ENCODE measurements around the gene EFNA1. TPM values are rescaled to one million over a fixed set of nuclear protein-coding genes. Genes with fewer than 3 reads are reported as not detected.
"Not testable (repeated sequence)": the region's sequence is repeated elsewhere in the genome, so short reads cannot be mapped to it uniquely, and the experiment has no call there.

Gene EFNA1
- total RNA-seq, 1 experiment from 2014 or later, result 6.5 TPM

GRCh38 chr1:155145491-155145890 lies 17.8 kb downstream of the EFNA1 start (continued):
- TF ChIP-seq CTCF (IDR thresholded peaks at IDR 0.05) (no peak), ZNF138 (CRISPR knock-in tag; conservative IDR thresholded peaks at IDR 0.05) (no peak), ZNF121 (CRISPR knock-in tag; IDR thresholded peaks at IDR 0.05) (no peak), NFATC4 (CRISPR knock-in tag; IDR thresholded peaks at IDR 0.05) (no peak), OVOL2 (CRISPR knock-in tag; IDR thresholded peaks at IDR 0.05; ENCODE audit: borderline replicate concordance) (no peak), ZNF396 (CRISPR knock-in tag; IDR thresholded peaks at IDR 0.05; ENCODE audit: borderline replicate concordance) (no peak), ARID4B (CRISPR knock-in tag; IDR thresholded peaks at IDR 0.05; ENCODE audit: borderline replicate concordance) (no peak)

- POLR2A ChIA-PET; H3K4me3 Mint-ChIP-seq; H3K4me1 Mint-ChIP-seq; H3K27me3 Mint-ChIP-seq (ENCODE audit: low read depth); ATAC-seq; DNase-seq (ENCODE audit: low spot score); CTCF ChIA-PET; H3K9me3 Mint-ChIP-seq; H3K27ac Mint-ChIP-seq; H3K36me3 Mint-ChIP-seq: not testable (repeated sequence)
These were observed 28.4 kb downstream of the EFNA1 start for GRCh38 chr1:155155996-155156643.

GRCh38 chr1:155158991-155159390 lies 31.3 kb downstream of the EFNA1 start:
- ATAC-seq (no peak), DNase-seq (ENCODE audit: low spot score) (no peak)
- Mint-ChIP-seq H3K27ac (no peak overlapping the region), H3K27me3 (ENCODE audit: low read depth) (peaks cover 9% of the 10 kb centered on the region; the same call in 1 of the 2 replicates), H3K9me3 (peaks cover 8% of the 10 kb centered on the region), H3K4me3 (no peak overlapping the region), H3K4me1 (no peaks in the 10 kb centered on the region), H3K36me3 (no peaks in the 10 kb centered on the region)
- CTCF ChIA-PET, result interaction anchor here (1.0 kb wide), 2 partner anchors 9 to 14 kb away, joined by 4 read pairs; partner anchors contain the start of gene KRTCAP2
- POLR2A ChIA-PET, result no interaction called here
- no peak for TF ChIP-seq FOXK1 (CRISPR knock-in tag; IDR thresholded peaks at IDR 0.05)
- no peak for TF ChIP-seq PRDM15 (CRISPR knock-in tag; IDR thresholded peaks at IDR 0.05)
- TF ChIP-seq TEAD4 (CRISPR knock-in tag; IDR thresholded peaks at IDR 0.05), result no peak
- no peak for TF ChIP-seq RELA (CRISPR knock-in tag; IDR thresholded peaks at IDR 0.05; ENCODE audit: borderline replicate concordance)
- TF ChIP-seq SMAD4 (CRISPR knock-in tag; IDR thresholded peaks at IDR 0.05), result no peak
- TF ChIP-seq SMAD3 (CRISPR knock-in tag; IDR thresholded peaks at IDR 0.05; ENCODE audit: borderline replicate concordance), result no peak
- TF ChIP-seq E2F1 (CRISPR knock-in tag; IDR thresholded peaks at IDR 0.05), result no peak
- TF ChIP-seq FOXP1 (CRISPR knock-in tag; IDR thresholded peaks at IDR 0.05; ENCODE audit: borderline replicate concordance), result no peak
- TF ChIP-seq OVOL2 (CRISPR knock-in tag; IDR thresholded peaks at IDR 0.05; ENCODE audit: borderline replicate concordance), result no peak
- no peak for TF ChIP-seq ARID4B (CRISPR knock-in tag; IDR thresholded peaks at IDR 0.05; ENCODE audit: borderline replicate concordance)
- no peak for TF ChIP-seq EMX1 (CRISPR knock-in tag; IDR thresholded peaks at IDR 0.05)

Data from WTC11 (cell line).